DOHH2 (cell line): ENCODE data around the gene INSIG1.

Experiments used
- EZH2phosphoT487 ChIP-seq: fragments of 200-600 bp; sonication (generic); IDR thresholded peaks from 2 replicates; pipeline ENCODE4 v1.6.1; 2017; ENCODE audit warnings: borderline replicate concordance, mild to moderate bottlenecking, antibody characterized with exemption, low read length, moderate library complexity, mixed read lengths
- TF ChIP-seq, protein P1 (sequence below): fragments of 200-600 bp; sonication (generic); IDR thresholded peaks from one replicate; pipeline ENCODE4 v1.5.1; 2014; ENCODE audit warnings: antibody characterized with exemption, mild to moderate bottlenecking, low read depth, low read length; ENCODE audit not compliant: poor library complexity, severe bottlenecking

DNA sequence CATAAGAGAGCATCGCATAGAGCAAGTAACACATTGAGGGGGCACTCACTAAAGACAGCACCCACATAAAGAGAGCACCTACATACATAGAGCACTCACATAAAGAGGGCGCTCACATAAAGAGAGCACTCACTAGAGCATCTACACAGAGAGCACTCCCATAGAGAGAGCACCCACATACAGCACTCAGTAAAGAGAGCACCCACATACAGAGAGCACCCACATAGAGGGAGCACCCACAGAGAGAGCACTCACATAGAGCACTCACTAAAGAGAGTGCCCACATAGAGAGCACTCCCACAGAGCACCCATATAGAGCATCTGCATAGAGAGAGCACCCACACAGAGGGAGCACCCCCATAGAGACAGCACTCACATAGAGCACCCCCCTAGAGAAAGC, 47.8 kb downstream of the INSIG1 start:
- TF ChIP-seq, protein P1, sequence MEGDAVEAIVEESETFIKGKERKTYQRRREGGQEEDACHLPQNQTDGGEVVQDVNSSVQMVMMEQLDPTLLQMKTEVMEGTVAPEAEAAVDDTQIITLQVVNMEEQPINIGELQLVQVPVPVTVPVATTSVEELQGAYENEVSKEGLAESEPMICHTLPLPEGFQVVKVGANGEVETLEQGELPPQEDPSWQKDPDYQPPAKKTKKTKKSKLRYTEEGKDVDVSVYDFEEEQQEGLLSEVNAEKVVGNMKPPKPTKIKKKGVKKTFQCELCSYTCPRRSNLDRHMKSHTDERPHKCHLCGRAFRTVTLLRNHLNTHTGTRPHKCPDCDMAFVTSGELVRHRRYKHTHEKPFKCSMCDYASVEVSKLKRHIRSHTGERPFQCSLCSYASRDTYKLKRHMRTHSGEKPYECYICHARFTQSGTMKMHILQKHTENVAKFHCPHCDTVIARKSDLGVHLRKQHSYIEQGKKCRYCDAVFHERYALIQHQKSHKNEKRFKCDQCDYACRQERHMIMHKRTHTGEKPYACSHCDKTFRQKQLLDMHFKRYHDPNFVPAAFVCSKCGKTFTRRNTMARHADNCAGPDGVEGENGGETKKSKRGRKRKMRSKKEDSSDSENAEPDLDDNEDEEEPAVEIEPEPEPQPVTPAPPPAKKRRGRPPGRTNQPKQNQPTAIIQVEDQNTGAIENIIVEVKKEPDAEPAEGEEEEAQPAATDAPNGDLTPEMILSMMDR, result no peak
- no peak for TF ChIP-seq EZH2phosphoT487
